Esophagus muscularis mucosa (tissue), 4 donors: ENCODE measurements around the gene HOXB5.

Source experiments
- EP300 ChIP-seq: sonication (generic); formaldehyde crosslinking; IDR thresholded peaks from one replicate; pipeline ENCODE4 v1.6.1; 2017; ENCODE audit warnings: antibody characterized with exemption
- POLR2A ChIP-seq: fragments of 450-650 bp; IDR thresholded peaks from one replicate; pipeline ENCODE4 v1.6.1; 2017; ENCODE audit warnings: antibody characterized with exemption, moderate library complexity, mild to moderate bottlenecking, low read depth
- POLR2AphosphoS5 ChIP-seq, 2 donors: sonication (generic); formaldehyde crosslinking; IDR thresholded peaks; one replicate each; pipeline ENCODE4 v1.6.1; 2017; ENCODE audit warnings: antibody characterized with exemption in 2 of 2
- TF ChIP-seq, protein P1 (sequence below), 3 experiments: fragments of 200-600 bp in 2 of 3; fragments of 450-650 bp in 1 of 3; sonication (generic) in 2 of 3; IDR thresholded peaks; one replicate each; pipeline ENCODE4 v1.5.1; 2017 to 2019; ENCODE audit warnings: antibody characterized with exemption in 3 of 3, mild to moderate bottlenecking in 2 of 3, moderate library complexity in 1 of 3

DNA sequence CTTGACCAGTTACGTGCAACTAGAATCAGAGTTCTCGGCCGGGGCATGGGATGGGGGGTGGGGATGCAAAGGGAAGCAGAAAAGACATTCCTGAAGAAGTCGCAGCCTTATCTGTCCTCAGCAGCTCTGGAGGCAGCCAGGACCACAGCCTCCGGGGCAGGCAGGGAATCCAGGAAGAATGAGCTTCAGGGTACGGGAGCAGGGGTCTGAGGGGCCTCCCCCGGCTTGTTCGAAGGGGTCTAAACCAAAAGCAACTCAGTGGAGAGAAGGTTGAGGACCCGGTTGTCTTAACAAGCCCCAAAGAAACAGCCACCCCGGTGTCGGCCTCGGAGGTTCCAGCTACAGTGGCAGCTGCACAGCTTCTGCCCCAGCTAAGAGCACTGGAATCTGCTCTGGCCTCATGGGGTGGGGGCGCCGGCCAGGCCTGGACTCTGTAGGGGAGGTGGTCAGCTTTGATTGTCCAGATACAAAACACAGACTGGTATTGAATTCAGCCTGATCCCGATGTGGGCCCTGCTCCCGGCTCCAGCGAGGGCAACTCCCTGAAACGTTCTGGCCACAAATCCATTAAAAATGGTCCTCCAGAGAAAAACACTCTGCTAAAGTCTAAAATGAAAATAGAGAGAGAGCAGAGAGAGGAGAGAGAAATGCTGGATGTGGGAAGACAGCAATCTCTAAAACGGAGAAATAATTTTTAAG lies 23.1 kb downstream of the HOXB5 start:
- TF ChIP-seq, protein P1, sequence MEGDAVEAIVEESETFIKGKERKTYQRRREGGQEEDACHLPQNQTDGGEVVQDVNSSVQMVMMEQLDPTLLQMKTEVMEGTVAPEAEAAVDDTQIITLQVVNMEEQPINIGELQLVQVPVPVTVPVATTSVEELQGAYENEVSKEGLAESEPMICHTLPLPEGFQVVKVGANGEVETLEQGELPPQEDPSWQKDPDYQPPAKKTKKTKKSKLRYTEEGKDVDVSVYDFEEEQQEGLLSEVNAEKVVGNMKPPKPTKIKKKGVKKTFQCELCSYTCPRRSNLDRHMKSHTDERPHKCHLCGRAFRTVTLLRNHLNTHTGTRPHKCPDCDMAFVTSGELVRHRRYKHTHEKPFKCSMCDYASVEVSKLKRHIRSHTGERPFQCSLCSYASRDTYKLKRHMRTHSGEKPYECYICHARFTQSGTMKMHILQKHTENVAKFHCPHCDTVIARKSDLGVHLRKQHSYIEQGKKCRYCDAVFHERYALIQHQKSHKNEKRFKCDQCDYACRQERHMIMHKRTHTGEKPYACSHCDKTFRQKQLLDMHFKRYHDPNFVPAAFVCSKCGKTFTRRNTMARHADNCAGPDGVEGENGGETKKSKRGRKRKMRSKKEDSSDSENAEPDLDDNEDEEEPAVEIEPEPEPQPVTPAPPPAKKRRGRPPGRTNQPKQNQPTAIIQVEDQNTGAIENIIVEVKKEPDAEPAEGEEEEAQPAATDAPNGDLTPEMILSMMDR (IDR thresholded peaks at IDR 0.05) = no peak
- peak; percentile 11 to 49 for TF ChIP-seq POLR2AphosphoS5 (IDR thresholded peaks at IDR 0.05)
- TF ChIP-seq POLR2A = no peak
- TF ChIP-seq EP300 = no peak
